OCI-LY1 (cell line): ENCODE results near the gene PSMA7.

Source experiments
- EZH2 ChIP-seq: fragments of 200-600 bp; sonication (generic), shearing (Covaris generic); IDR thresholded peaks from 2 replicates; pipeline ENCODE4 v1.8.0; 2017; ENCODE audit warnings: borderline replicate concordance, mixed run types, mild to moderate bottlenecking, antibody characterized with exemption, low read length, moderate library complexity, mixed read lengths
- TF ChIP-seq, protein P1 (sequence below): fragments of 200-600 bp; sonication (generic), shearing (Covaris generic); IDR thresholded peaks from 2 replicates; pipeline ENCODE4 v1.5.1; 2017; ENCODE audit warnings: mild to moderate bottlenecking, antibody characterized with exemption, low read length, moderate library complexity, mixed read lengths

GRCh38 chr20:62186096-62186426 is 42.9 kb upstream of the PSMA7 start:
- TF ChIP-seq, protein P1, sequence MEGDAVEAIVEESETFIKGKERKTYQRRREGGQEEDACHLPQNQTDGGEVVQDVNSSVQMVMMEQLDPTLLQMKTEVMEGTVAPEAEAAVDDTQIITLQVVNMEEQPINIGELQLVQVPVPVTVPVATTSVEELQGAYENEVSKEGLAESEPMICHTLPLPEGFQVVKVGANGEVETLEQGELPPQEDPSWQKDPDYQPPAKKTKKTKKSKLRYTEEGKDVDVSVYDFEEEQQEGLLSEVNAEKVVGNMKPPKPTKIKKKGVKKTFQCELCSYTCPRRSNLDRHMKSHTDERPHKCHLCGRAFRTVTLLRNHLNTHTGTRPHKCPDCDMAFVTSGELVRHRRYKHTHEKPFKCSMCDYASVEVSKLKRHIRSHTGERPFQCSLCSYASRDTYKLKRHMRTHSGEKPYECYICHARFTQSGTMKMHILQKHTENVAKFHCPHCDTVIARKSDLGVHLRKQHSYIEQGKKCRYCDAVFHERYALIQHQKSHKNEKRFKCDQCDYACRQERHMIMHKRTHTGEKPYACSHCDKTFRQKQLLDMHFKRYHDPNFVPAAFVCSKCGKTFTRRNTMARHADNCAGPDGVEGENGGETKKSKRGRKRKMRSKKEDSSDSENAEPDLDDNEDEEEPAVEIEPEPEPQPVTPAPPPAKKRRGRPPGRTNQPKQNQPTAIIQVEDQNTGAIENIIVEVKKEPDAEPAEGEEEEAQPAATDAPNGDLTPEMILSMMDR = no peak
- no peak for TF ChIP-seq EZH2
